HEK293T (cell line): Measurements from ENCODE around the gene CES5A.

Source experiments
- CTCF ChIA-PET: fragments of 350-600 bp; formaldehyde crosslinking; extraction: SDS; loops from one replicate; lab custom pipeline; 2021; ENCODE audit warnings: antibody characterized with exemption, inconsistent platforms; lab: Yijun Ruan, JAX
- POLR2A ChIA-PET: fragments of 350-600 bp; formaldehyde crosslinking; extraction: SDS; loops from one replicate; lab custom pipeline; 2020; ENCODE audit warnings: antibody characterized with exemption, inconsistent platforms; lab: Yijun Ruan, JAX
- DNase-seq: peaks from one replicate; pipeline ENCODE4 v3.0.0; 2012; ENCODE audit warnings: mixed read lengths; ENCODE audit errors: extremely low spot score
- ARNT ChIP-seq: fragments of 450-650 bp; IDR thresholded peaks from 2 replicates; pipeline ENCODE4 v1.6.1; 2017; ENCODE audit warnings: mild to moderate bottlenecking
- BHLHE40 ChIP-seq: fragments of 450-650 bp; IDR thresholded peaks from 2 replicates; pipeline ENCODE4 v1.6.1; 2016; ENCODE audit warnings: mild to moderate bottlenecking, moderate library complexity, borderline replicate concordance
- CTBP1 ChIP-seq: fragments of 450-650 bp; IDR thresholded peaks from 2 replicates; pipeline ENCODE4 v1.6.1; 2016; ENCODE audit warnings: borderline replicate concordance
- ELF4 ChIP-seq: fragments of 450-650 bp; IDR thresholded peaks from 2 replicates; pipeline ENCODE4 v1.6.1; 2017; ENCODE audit warnings: antibody characterized with exemption
- FOXA1 ChIP-seq: fragments of 450-650 bp; IDR thresholded peaks from 2 replicates; pipeline ENCODE4 v1.6.1; 2016; ENCODE audit warnings: mild to moderate bottlenecking
- FOXK2 ChIP-seq: fragments of 450-650 bp; IDR thresholded peaks from 2 replicates; pipeline ENCODE4 v1.6.1; 2016; ENCODE audit warnings: mild to moderate bottlenecking
- FOXM1 ChIP-seq: fragments of 450-650 bp; IDR thresholded peaks from 2 replicates; pipeline ENCODE4 v1.6.1; 2017; ENCODE audit warnings: mild to moderate bottlenecking, borderline replicate concordance
- HDGF ChIP-seq: fragments of 450-650 bp; IDR thresholded peaks from 2 replicates; pipeline ENCODE4 v1.6.1; 2017; ENCODE audit warnings: antibody characterized with exemption, borderline replicate concordance
- L3MBTL2 ChIP-seq: fragments of 450-650 bp; conservative IDR thresholded peaks from 2 replicates; pipeline ENCODE4 v1.6.1; 2016; ENCODE audit warnings: mild to moderate bottlenecking
- LEF1 ChIP-seq: fragments of 450-650 bp; IDR thresholded peaks from 2 replicates; pipeline ENCODE4 v1.6.1; 2017; ENCODE audit warnings: mild to moderate bottlenecking, borderline replicate concordance
- NFRKB ChIP-seq: fragments of 450-650 bp; IDR thresholded peaks from 2 replicates; pipeline ENCODE4 v1.6.1; 2016; ENCODE audit warnings: mild to moderate bottlenecking, moderate library complexity
- SP1 ChIP-seq: fragments of 450-650 bp; IDR thresholded peaks from 2 replicates; pipeline ENCODE4 v1.6.1; 2017
- SUZ12 ChIP-seq: fragments of 450-650 bp; IDR thresholded peaks from 2 replicates; pipeline ENCODE4 v1.6.1; 2016; ENCODE audit warnings: mild to moderate bottlenecking
- TARDBP ChIP-seq: fragments of 450-650 bp; IDR thresholded peaks from 2 replicates; pipeline ENCODE4 v1.6.1; 2016
- ZNF384 ChIP-seq: fragments of 450-650 bp; IDR thresholded peaks from 2 replicates; pipeline ENCODE4 v1.6.1; 2016
- TF ChIP-seq, protein P1 (sequence below): fragments of 450-650 bp; IDR thresholded peaks from 2 replicates; pipeline ENCODE4 v1.6.1; 2016

The CES5A gene

DNA sequence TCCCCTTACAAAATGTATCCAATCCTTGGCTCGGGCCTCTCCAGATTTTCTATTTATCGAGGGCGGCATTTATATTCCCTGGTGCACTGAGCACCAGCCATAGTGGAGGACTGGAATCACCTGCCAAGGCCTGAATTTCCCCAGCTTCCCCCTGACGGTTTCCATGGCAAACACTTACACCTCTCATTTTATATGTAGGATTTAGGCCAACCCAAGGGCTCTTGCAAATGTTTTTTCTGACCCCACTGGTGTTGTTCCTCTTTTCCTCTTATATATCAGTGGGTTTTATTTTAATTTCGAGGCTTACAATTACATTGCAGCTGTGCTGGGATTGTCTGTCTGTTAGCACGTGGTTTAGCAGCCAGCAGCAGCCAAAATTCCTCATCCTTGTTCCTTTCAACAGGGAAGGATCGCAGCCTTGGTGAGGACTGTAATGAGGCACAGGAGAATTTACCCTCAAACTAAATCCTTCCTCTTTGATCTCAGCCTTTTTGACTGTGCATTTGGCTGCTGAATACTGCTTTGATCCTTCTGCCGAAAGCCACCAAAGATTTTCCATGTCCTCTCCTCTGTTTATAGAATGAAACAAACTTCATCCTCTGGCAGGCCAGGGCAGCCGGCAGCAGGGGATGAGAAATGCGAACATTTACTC is 26.5 kb upstream of the CES5A start:
- CTCF ChIA-PET: no interaction called here
- TF ChIP-seq ELF4 (no peak), ARNT (no peak), NFRKB (no peak), HDGF (no peak), L3MBTL2 (no peak), SP1 (no peak), BHLHE40 (no peak), LEF1 (no peak), FOXA1 (no peak), SUZ12 (no peak), FOXK2 (no peak), TARDBP (no peak), CTBP1 (no peak), FOXM1 (no peak), ZNF384 (no peak)
- TF ChIP-seq, protein P1, sequence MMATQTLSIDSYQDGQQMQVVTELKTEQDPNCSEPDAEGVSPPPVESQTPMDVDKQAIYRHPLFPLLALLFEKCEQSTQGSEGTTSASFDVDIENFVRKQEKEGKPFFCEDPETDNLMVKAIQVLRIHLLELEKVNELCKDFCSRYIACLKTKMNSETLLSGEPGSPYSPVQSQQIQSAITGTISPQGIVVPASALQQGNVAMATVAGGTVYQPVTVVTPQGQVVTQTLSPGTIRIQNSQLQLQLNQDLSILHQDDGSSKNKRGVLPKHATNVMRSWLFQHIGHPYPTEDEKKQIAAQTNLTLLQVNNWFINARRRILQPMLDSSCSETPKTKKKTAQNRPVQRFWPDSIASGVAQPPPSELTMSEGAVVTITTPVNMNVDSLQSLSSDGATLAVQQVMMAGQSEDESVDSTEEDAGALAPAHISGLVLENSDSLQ: no peak
- POLR2A ChIA-PET: no interaction called here
- no peak for DNase-seq

DNA sequence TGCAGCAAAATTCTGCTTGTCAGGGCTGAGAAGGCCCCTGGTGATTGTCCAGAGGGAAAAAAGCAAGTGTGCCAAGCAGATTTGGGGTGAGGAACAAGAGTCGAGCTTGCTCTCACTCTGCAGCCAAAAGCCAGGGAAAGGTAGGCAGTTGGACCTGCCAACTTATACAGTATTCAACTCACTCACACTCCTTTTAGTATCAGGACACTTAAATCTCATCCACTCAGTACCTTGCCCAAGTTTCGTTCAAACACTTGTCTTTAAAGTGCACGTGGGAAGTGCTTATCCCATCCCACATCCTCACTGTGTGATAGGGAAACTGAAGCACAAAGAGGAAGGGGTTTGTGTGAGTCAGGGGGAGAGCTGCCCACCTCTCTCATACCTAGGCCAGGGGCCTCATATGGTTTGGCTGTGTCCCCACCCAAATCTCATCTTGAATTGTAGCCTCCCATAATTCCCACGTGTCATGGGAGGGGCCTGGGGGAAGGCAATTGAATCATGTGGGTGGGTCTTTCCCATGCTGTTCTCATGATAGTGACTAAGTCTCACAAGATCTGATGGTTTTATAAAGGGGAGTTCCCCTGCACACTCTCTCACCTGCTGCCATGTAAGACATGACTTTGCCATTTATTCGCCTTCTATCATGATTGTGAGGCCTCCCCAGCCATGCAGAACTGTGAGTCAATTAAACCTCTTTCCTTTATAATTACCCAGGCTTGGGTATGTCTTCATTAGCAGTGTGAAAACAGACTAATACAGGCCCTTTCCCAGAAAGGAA is 25.6 kb upstream of the CES5A start:
- no peak for TF ChIP-seq FOXK2
- TF ChIP-seq HDGF: no peak
- no peak for TF ChIP-seq ELF4
- no peak for TF ChIP-seq SUZ12
- no peak for TF ChIP-seq CTBP1
- no peak for TF ChIP-seq ARNT
- no peak for TF ChIP-seq ZNF384
- CTCF ChIA-PET: no interaction called here
- POLR2A ChIA-PET: no interaction called here
- no peak for DNase-seq

DNA sequence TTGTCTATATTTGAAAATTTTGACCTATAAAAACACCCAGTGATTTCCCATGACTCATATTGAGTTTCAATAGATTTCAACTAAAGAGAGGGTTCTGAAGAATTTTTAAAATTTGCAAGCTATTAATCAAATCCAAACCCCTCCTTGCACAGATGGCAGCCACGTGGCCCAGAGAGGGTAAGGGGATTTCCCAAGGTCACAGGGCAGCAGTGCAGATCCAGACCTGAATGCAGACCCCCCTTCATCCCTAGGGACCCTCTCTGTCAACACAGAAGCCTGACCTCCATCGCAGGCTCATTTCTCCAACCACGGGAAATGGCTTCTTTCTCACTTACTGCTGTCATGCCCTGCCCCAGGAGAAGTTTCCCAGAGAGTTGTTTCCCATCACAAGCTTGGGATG is 24.7 kb upstream of the CES5A start:
- TF ChIP-seq HDGF: no peak
- no peak for TF ChIP-seq ELF4
- TF ChIP-seq L3MBTL2: no peak
- TF ChIP-seq FOXM1: no peak
- TF ChIP-seq, protein P1: no peak
- no peak for TF ChIP-seq ZNF384
- TF ChIP-seq BHLHE40: no peak
- TF ChIP-seq NFRKB: no peak
- TF ChIP-seq TARDBP: no peak
- ChIA-PET CTCF (interaction anchor here (0.7 kb wide), 1 partner anchor 164 kb away, joined by 3 read pairs; no protein-coding TSS in a partner anchor), POLR2A (no interaction called here)
- no peak for DNase-seq

DNA sequence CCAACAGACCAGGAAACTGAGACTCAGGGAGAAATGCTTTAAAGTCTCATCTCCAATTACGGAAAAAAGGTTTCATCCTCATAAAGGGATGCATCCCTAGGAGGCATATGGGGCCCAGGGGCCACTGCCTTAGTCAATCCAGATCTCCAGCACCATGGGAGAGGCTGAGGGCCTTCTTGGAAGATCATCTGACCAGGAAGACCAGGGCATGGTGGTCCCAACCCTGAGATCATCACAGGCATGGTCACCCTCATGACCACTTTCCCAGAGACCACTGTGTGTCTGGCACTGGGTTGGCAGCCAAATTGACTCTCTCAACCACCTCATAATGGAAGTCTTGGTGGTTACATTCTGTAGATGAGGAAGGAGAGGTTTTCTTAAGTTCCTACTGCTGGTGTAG is 23.4 kb upstream of the CES5A start:
- TF ChIP-seq LEF1: no peak
- TF ChIP-seq CTBP1: no peak
- no peak for TF ChIP-seq SUZ12
- TF ChIP-seq ELF4: no peak
- TF ChIP-seq ZNF384: no peak
- TF ChIP-seq NFRKB: no peak
- no peak for TF ChIP-seq FOXA1
- TF ChIP-seq FOXM1: no peak
- no peak for TF ChIP-seq FOXK2
- TF ChIP-seq ARNT: no peak
- TF ChIP-seq HDGF: no peak
- no peak for TF ChIP-seq TARDBP
- TF ChIP-seq, protein P1: no peak
- TF ChIP-seq L3MBTL2: no peak
- no peak for TF ChIP-seq SP1
- TF ChIP-seq BHLHE40: no peak
- DNase-seq: no peak
- ChIA-PET CTCF (no interaction called here), POLR2A (no interaction called here)

DNA sequence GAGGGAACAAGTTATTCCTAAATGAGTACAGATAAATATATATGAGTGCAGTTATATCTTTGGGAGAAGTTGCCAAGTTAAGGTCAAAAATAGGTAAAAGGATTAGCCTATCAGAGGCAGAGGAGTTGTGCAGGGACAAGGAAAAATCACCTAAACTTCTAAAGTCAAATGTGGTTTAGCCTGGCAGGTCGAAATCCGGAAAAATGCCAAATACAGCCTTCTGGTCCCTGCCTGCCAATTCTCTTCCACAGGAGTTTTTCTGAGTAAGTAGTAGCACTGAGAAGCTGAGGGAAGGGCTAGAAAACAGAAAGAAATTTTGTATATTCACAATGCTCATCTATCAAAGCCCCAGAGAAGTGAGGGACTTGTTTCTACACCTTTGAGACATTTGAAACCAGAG is 17.6 kb upstream of the CES5A start:
- no peak for DNase-seq
- POLR2A ChIA-PET: no interaction called here
- TF ChIP-seq, protein P1: no peak
- no peak for TF ChIP-seq SUZ12
- CTCF ChIA-PET: no interaction called here

DNA sequence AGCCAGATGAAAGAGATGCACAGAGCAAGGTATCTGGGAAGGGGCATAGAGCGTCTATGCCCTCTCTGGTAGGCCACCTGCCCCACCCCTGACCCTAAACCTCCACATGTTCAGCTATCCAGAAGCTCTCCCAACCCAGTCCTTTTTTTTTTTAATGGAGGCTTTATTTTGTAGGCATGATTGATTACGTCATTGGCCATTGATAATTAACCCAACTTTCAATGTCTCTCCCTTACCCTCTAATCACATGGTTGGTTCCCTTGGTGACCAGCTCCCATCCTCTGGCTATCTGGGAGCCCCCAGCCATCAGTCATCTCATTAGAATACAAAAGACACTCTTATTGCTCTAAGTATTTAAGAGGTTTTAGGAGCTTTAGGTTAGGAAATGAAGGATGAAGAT is 14.3 kb upstream of the CES5A start:
- ChIA-PET CTCF (no interaction called here), POLR2A (no interaction called here)
- TF ChIP-seq FOXK2 (no peak), BHLHE40 (no peak), CTBP1 (no peak)
- DNase-seq: no peak
